ENCODE measurements around the gene PDK2.

GRCh38 chr17:50072130-50072529 is 23.0 kb upstream of the PDK2 start:
- TF ChIP-seq, protein P1, sequence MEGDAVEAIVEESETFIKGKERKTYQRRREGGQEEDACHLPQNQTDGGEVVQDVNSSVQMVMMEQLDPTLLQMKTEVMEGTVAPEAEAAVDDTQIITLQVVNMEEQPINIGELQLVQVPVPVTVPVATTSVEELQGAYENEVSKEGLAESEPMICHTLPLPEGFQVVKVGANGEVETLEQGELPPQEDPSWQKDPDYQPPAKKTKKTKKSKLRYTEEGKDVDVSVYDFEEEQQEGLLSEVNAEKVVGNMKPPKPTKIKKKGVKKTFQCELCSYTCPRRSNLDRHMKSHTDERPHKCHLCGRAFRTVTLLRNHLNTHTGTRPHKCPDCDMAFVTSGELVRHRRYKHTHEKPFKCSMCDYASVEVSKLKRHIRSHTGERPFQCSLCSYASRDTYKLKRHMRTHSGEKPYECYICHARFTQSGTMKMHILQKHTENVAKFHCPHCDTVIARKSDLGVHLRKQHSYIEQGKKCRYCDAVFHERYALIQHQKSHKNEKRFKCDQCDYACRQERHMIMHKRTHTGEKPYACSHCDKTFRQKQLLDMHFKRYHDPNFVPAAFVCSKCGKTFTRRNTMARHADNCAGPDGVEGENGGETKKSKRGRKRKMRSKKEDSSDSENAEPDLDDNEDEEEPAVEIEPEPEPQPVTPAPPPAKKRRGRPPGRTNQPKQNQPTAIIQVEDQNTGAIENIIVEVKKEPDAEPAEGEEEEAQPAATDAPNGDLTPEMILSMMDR (IDR thresholded peaks at IDR 0.05; ENCODE audit: borderline replicate concordance, extremely low read depth, low read length, poor library complexity, severe bottlenecking) = no peak
- no peak for TF ChIP-seq EZH2 (IDR thresholded peaks at IDR 0.05; ENCODE audit: borderline replicate concordance, low read depth, low read length, severe bottlenecking)
